HuH-7.5 (cell line): ENCODE measurements around the gene ESYT1.

Experiments
- DNase-seq: peaks from one replicate; pipeline ENCODE4 v3.0.0; 2011; ENCODE audit warnings: low spot score

ESYT1 gene

DNA sequence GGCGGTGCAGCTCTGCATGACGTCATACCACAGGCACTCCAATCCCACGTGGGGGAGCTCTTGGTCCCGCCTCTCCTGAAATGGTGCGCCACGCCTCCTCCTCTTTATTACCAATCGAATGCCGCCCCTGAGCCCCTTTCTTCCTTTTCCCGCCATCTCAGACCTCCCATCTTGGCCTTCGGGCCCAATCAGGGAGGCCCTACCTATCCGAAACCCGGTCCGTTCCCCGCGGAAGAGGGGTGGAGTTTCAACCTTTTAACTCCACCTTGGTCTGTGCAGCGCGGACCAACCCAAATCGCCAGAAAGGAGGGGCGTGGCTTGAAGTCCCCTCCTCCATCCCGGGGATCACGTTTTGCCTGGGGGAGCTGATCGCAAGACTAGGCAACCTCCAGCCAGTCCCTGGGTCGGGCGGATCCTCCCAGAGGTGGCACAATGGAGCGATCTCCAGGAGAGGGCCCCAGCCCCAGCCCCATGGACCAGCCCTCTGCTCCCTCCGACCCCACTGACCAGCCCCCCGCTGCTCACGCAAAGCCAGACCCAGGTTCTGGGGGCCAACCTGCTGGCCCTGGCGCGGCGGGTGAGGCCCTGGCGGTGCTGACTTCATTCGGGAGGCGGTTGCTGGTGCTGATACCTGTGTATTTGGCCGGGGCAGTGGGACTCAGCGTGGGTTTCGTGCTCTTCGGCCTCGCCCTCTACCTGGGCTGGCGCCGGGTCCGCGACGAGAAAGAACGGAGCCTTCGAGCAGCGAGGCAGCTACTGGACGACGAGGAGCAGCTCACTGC is at the start of gene ESYT1:
ESYT1 (plus strand) TSS at position 380 of the 782 bp plus-strand sequence; CDS start at position 433, 53 bp downstream.
- DNase-seq = peak; percentile 92

- DNase-seq = no peak
Measured at GRCh38 chr12:56078427-56078826, 49.6 kb upstream of the ESYT1 start.

GRCh38 chr12:56078931-56079722 is 48.9 kb upstream of the ESYT1 start:
- DNase-seq = peak; percentile 88

GRCh38 chr12:56079723-56080555 is 48.1 kb upstream of the ESYT1 start, which contains the start of gene ERBB3:
Gene ERBB3, plus strand, starts transcription at chr12:56080165. Its CDS starts 136 bp downstream, at chr12:56080301.
- DNase-seq = peak; percentile 86

- DNase-seq = peak; percentile 68
Measured at GRCh38 chr12:56080556-56081138, 47.4 kb upstream of the ESYT1 start.

- DNase-seq = peak; percentile 85
Measured at GRCh38 chr12:56081393-56082347, 46.4 kb upstream of the ESYT1 start.

GRCh38 chr12:56082382-56082781 is 45.7 kb upstream of the ESYT1 start:
- DNase-seq = no peak

DNA sequence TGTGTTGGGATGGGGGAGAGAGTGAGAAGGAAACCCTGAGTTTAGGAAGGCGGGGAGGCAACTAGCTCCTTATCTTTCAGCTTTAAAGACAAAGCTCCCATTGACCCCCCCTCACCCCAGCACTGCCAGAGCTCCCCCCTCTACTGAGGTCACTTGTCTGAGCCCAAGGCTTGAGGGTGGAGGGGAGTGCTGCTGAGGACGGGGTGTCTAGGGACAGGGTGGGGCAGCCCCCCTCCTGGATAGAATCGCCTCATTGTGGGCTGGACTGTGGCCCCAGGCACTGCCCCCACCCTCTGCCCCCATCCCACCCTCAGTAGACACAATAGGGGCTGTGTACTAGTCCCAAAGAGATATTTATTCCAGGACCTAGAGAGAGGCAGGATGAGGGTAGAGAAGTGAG is 45.1 kb upstream of the ESYT1 start:
- no peak for DNase-seq

DNA sequence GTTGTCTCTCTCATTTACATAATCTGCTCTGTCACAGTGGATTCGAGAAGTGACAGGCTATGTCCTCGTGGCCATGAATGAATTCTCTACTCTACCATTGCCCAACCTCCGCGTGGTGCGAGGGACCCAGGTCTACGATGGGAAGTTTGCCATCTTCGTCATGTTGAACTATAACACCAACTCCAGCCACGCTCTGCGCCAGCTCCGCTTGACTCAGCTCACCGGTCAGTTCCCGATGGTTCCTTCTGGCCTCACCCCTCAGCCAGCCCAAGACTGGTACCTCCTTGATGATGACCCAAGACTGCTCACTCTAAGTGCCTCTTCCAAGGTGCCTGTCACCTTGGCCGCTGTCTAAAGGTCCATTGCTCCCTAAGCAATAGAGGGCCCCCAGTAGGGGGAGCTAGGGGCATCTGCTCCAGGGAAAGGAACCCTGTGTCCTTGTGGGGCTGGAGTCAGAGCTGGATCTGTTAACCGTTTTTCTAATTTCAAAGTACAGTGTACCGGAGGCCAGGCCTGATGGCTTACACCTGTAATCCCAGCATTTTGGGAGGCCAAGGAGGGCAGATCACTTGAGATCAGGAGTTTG is 43.0 kb upstream of the ESYT1 start:
- DNase-seq = no peak

DNA sequence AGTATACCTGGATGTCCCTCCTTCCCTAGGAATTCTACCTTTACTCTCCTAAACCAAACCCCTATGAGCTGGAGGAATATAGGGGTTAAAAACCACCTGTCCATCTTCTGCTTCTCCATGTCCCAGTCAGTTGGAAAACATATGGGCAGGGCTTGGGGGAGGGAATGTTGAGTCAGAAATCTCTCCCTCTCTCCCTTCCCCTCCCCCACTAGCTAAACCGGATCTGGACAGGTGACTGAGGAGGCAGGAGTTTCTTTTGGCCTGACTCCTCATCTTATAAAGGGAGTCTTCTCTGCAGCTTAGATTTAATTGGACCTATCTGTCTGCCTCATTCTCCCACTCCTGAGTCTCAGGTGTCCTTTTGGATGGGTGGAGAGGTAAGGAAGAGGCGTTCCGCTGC is 42.0 kb upstream of the ESYT1 start:
- DNase-seq = no peak

DNA sequence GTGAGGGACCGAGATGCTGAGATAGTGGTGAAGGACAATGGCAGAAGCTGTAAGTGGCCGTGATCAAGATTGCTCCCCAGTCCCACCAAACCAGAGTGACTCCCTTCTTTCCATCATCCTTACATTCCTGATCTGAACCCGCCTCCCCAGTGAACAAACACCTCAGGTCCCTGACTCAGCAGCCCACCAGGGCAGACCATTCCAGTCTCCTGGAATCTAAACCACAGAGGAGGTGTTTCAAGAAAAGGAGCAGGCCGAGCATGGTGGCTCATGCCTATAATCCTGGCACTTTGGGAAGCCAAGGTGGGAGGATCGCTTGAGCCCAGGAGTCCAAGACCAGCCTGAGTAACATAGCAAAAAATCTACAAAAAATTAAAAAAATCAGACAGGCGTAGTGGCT is 41.5 kb upstream of the ESYT1 start:
- DNase-seq = no peak

DNA sequence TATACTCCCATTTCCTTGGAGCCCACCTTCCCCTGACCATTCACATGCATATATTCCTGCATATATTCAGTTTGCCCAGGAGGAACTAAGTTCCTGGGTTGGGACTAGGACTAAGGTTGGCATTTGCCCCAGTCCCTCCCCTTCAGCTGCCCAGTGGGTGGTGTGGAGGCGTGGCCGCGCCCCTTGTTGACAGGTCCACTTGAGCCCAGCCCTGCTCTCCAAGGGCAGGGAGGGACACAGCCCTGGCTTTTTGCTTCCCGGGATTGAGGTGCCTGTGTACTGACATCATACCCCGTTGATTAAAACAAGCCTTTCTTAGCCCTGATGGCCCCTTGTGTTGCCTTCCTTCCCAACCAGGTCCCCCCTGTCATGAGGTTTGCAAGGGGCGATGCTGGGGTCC is 40.8 kb upstream of the ESYT1 start:
- DNase-seq = no peak

DNA sequence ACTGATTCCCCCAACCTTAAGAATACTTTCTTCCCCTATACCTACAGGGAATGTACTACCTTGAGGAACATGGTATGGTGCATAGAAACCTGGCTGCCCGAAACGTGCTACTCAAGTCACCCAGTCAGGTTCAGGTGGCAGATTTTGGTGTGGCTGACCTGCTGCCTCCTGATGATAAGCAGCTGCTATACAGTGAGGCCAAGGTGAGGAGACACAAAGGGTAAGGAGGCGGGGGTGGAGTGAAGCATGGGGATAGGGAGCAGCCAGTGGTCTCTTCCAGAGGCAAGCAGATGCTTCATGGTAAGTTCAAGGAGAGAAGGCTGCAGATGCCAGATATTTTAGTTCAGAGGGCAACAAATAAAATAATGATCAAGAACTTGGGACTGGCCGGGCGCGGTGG is 30.3 kb upstream of the ESYT1 start:
- DNase-seq = no peak

- no peak for DNase-seq
Measured at GRCh38 chr12:56098592-56098991, 29.5 kb upstream of the ESYT1 start.

DNA sequence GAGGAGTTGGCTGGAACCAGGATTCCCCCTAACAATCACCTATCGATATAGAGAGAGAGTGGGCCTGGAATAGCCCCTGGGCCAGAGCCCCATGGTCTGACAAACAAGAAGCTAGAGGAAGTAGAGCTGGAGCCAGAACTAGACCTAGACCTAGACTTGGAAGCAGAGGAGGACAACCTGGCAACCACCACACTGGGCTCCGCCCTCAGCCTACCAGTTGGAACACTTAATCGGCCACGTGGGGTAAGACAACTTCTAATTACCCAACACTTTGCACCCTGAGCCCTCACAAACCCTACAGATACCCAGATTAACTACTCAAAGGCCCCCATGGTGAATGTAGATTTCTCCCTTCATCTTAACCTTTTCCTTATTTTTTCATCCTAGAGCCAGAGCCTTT is 28.3 kb upstream of the ESYT1 start:
- DNase-seq = no peak

DNA sequence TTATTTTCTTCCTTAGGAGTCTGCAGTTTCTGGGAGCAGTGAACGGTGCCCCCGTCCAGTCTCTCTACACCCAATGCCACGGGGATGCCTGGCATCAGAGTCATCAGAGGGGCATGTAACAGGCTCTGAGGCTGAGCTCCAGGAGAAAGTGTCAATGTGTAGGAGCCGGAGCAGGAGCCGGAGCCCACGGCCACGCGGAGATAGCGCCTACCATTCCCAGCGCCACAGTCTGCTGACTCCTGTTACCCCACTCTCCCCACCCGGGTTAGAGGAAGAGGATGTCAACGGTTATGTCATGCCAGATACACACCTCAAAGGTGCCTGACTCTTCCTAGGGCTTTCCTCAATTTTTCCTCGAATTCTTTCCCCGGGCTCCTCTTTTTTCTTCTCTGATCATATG is 27.0 kb upstream of the ESYT1 start:
- DNase-seq = no peak

- no peak for DNase-seq
Measured at GRCh38 chr12:56102683-56103065, 25.4 kb upstream of the ESYT1 start.

- no peak for DNase-seq
Measured at GRCh38 chr12:56103066-56103711, 24.9 kb upstream of the ESYT1 start.

- no peak for DNase-seq
Measured at GRCh38 chr12:56103823-56104108, 24.3 kb upstream of the ESYT1 start.
